GM12878 (cell line): ENCODE data around the gene PRRX1. TPM values are rescaled to one million over a fixed set of nuclear protein-coding genes. Genes with fewer than 3 reads are reported as not detected.

Experiments
- EP300 ChIP-seq, 2 experiments: fragments of 150-350 bp in 1 of 2; IDR thresholded peaks; 2 replicates each; pipeline ENCODE4 v1.6.1; 2011 to 2012; ENCODE audit warnings: low read depth in 2 of 2, low read length in 2 of 2, borderline replicate concordance in 1 of 2, improper control_type of control experiment in 1 of 2, inconsistent platforms in 1 of 2; ENCODE audit not compliant: control insufficient read depth in 1 of 2
- ETV6 ChIP-seq, 2 experiments: fragments of 450-650 bp in 1 of 2; IDR thresholded peaks in 1 of 2; conservative IDR thresholded peaks in 1 of 2; 2 replicates each; pipeline ENCODE4 v1.6.1; 2014; ENCODE audit warnings: antibody characterized with exemption in 1 of 2, borderline replicate concordance in 1 of 2, low read depth in 1 of 2, mild to moderate bottlenecking in 1 of 2, moderate library complexity in 1 of 2
- IKZF2 ChIP-seq, 2 experiments: fragments of 450-650 bp; IDR thresholded peaks; 2 replicates each; pipeline ENCODE4 v1.6.1; 2017; ENCODE audit warnings: mild to moderate bottlenecking in 2 of 2, moderate library complexity in 2 of 2
- MTA2 ChIP-seq: fragments of 450-650 bp; IDR thresholded peaks from 2 replicates; pipeline ENCODE4 v1.6.1; 2016; ENCODE audit warnings: low read depth, mild to moderate bottlenecking, moderate library complexity
- NR2C1 ChIP-seq: fragments of 450-650 bp; IDR thresholded peaks from 2 replicates; pipeline ENCODE4 v1.6.1; 2017; ENCODE audit warnings: antibody characterized with exemption, mild to moderate bottlenecking, moderate library complexity
- WRNIP1 ChIP-seq: IDR thresholded peaks from 2 replicates; pipeline ENCODE4 v1.6.1; 2011; ENCODE audit warnings: low read depth, low read length, improper control_type of control experiment, borderline replicate concordance
- polyA plus RNA-seq, 11 experiments: library from polyadenylated mRNA; depleted of rRNA in 4 of 11; unstranded in 6 of 11; stranded (reverse) in 5 of 11; fragments of >200 nt; fragmentation: Nextera tagmentation in 4 of 11; fragmentation: Illumina TruSeq in 1 of 11; extraction: Ambion mirVana in 4 of 11; extraction: Trizol in 1 of 11; gene quantifications; 1 replicate in 1 of 11; 2 replicates in 10 of 11; pipeline versions ENCODE4 v1.2.1 to v1.2.3, GENCODE V29; 2011 to 2016; ENCODE audit warnings: inconsistent platforms in 2 of 11, missing spikeins in 2 of 11, low read depth in 1 of 11
- total RNA-seq, 4 experiments: library from RNA; depleted of rRNA in 3 of 4; stranded (reverse); fragments of >200 nt in 3 of 4; fragmentation: Illumina TruSeq in 1 of 4; extraction: Trizol in 1 of 4; gene quantifications; 2 replicates each; pipeline versions ENCODE4 v1.2.1 to v1.2.3, GENCODE V29; 2013 to 2021
- TF ChIP-seq, protein P1 (sequence below): IDR thresholded peaks from 2 replicates; pipeline ENCODE4 v1.6.1; 2012; ENCODE audit warnings: improper control_type of control experiment, low read depth, low read length; ENCODE audit not compliant: insufficient replicate concordance

The PRRX1 gene
- total and polyA plus RNA-seq, 10 of the 15 experiments (the other 5 are each of a cell fraction or from before 2014, with no cell fraction given) = 0.42 to 64.6 (median 1.5) TPM

- TF ChIP-seq, protein P1, sequence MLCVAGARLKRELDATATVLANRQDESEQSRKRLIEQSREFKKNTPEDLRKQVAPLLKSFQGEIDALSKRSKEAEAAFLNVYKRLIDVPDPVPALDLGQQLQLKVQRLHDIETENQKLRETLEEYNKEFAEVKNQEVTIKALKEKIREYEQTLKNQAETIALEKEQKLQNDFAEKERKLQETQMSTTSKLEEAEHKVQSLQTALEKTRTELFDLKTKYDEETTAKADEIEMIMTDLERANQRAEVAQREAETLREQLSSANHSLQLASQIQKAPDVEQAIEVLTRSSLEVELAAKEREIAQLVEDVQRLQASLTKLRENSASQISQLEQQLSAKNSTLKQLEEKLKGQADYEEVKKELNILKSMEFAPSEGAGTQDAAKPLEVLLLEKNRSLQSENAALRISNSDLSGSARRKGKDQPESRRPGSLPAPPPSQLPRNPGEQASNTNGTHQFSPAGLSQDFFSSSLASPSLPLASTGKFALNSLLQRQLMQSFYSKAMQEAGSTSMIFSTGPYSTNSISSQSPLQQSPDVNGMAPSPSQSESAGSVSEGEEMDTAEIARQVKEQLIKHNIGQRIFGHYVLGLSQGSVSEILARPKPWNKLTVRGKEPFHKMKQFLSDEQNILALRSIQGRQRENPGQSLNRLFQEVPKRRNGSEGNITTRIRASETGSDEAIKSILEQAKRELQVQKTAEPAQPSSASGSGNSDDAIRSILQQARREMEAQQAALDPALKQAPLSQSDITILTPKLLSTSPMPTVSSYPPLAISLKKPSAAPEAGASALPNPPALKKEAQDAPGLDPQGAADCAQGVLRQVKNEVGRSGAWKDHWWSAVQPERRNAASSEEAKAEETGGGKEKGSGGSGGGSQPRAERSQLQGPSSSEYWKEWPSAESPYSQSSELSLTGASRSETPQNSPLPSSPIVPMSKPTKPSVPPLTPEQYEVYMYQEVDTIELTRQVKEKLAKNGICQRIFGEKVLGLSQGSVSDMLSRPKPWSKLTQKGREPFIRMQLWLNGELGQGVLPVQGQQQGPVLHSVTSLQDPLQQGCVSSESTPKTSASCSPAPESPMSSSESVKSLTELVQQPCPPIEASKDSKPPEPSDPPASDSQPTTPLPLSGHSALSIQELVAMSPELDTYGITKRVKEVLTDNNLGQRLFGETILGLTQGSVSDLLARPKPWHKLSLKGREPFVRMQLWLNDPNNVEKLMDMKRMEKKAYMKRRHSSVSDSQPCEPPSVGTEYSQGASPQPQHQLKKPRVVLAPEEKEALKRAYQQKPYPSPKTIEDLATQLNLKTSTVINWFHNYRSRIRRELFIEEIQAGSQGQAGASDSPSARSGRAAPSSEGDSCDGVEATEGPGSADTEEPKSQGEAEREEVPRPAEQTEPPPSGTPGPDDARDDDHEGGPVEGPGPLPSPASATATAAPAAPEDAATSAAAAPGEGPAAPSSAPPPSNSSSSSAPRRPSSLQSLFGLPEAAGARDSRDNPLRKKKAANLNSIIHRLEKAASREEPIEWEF = peak; percentile 87
- TF ChIP-seq MTA2 = peak; percentile 48
- peak; percentile 24 to 52; a peak in 2 of 4 replicates for TF ChIP-seq IKZF2 (IDR thresholded peaks at IDR 0.05)
- no peak for TF ChIP-seq ETV6 (conservative IDR thresholded peaks at IDR 0.05 in 1 of 2, IDR thresholded peaks at IDR 0.05 in 1 of 2; ENCODE audit: borderline replicate concordance in 1 of 2, low read depth in 1 of 2)
- TF ChIP-seq NR2C1 = no peak
- no peak for TF ChIP-seq WRNIP1
- TF ChIP-seq EP300 (IDR thresholded peaks at IDR 0.05; ENCODE audit: borderline replicate concordance in 1 of 2, control insufficient read depth in 1 of 2, low read depth in 2 of 2, low read length in 2 of 2) = 0 out of 4 replicates have a peak, but pooled peaks of 1 of the 2 experiments have one; percentile 34
- TF ChIP-seq, all 136 proteins: peak for 13
Measured at GRCh38 chr1:170657275-170657853, 6.6 kb upstream of the PRRX1 start (continued).
